GM21619 (cell line): ENCODE results near the gene CDH7.

ENCODE experiments used
- ATAC-seq: cut with Tn5 transposase; IDR thresholded peaks from one replicate; pipeline ENCODE4 v1.9.1; 2021; ENCODE audit not compliant: unreplicated experiment

The CDH7 gene

GRCh38 chr18:65907281-65907680 lies 156.5 kb downstream of the CDH7 start:
- ATAC-seq: no peak

- no peak for ATAC-seq
Measured at GRCh38 chr18:65919018-65919417, 168.2 kb downstream of the CDH7 start.

- no peak for ATAC-seq
Measured at GRCh38 chr18:65919663-65920062, 168.9 kb downstream of the CDH7 start.

GRCh38 chr18:65922103-65922502 lies 171.3 kb downstream of the CDH7 start:
- no peak for ATAC-seq

GRCh38 chr18:65924904-65925303 lies 174.1 kb downstream of the CDH7 start:
- no peak for ATAC-seq

GRCh38 chr18:65934874-65935273 lies 184.1 kb downstream of the CDH7 start:
- ATAC-seq: no peak

- no peak for ATAC-seq
Measured at GRCh38 chr18:65936678-65937077, 185.9 kb downstream of the CDH7 start.

GRCh38 chr18:65937180-65937579 lies 186.4 kb downstream of the CDH7 start:
- no peak for ATAC-seq

- ATAC-seq: peak; percentile 86
Measured at GRCh38 chr18:65938592-65939372, 188.0 kb downstream of the CDH7 start.
